HG03520 (cell line): ENCODE data around the gene DEPDC7.
"Not testable (repeated sequence)": the region's sequence is repeated elsewhere in the genome, so short reads cannot be mapped to it uniquely, and the experiment has no call there.

ENCODE experiments used
- ATAC-seq: cut with Tn5 transposase; IDR thresholded peaks from one replicate; pipeline ENCODE4 v1.9.1; 2021; ENCODE audit warnings: mild to moderate bottlenecking, moderate library complexity; ENCODE audit not compliant: unreplicated experiment

Gene DEPDC7

DNA sequence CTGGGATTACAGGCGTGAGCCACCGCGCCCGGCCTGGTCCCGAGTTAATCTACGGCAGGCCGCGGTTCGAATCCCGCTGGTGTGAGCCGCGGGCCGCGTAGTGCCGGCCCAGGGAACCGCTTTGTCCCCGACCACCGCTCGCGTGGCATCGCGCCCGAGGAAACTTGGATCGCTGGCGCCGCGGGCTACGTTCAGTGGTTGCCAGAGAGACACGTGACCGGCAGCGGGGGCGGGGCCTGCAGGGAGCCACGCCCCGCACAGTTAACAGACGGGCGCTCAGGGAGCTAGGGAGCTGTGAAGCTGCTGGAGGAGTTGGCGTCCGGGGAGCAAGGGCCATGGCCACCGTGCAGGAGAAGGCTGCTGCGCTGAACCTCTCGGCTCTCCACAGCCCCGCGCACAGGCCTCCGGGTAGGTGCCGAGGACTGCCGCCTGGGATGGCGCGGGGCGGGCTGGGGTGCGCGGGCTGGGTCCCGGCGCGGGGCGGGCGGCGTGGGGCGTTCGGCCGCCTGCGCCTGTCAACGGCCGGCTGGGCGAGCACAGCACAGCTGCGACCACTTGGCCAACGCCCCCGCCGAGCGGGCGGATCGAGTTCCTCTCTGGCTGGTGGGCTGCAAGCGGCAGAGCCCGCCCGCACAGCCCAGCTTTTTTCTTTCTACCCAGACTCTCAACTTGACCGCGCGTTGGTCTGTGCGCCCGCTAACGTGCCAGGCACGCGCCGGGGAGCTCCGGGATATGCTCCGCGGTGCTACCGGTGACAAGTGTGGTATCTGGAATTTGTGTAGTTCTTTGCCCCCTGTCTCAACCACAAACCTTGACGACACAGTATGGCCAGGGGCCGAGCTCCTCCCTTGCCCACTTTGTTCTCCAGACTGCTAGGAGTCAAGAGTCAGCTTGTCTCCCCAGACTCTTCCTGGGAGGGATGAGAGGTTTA is at the start of gene DEPDC7:
DEPDC7 (plus strand) TSS at position 258 of the 931 bp plus-strand sequence; CDS start at position 336, 78 bp downstream.
- peak; percentile 48 for ATAC-seq

DNA sequence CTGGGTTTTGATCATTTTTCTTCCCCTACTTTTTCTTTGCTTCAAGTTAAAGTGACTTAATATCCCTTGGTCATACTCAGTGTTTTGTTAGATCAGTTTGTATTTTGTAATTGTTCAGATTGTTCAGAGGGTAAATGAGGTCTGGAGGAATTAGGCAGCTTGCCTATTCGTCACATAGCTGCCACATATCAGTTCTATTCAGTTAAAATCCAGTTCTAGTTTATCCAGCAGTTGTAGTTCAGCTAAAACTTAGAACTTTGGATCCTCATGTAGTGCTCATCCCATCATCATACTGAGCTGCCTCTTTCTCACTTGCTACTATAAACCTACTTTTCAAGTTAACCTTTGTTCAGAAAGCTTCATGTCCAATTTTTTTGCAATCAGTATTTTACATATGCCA is 47.1 kb upstream of the DEPDC7 start:
- no peak for ATAC-seq

DNA sequence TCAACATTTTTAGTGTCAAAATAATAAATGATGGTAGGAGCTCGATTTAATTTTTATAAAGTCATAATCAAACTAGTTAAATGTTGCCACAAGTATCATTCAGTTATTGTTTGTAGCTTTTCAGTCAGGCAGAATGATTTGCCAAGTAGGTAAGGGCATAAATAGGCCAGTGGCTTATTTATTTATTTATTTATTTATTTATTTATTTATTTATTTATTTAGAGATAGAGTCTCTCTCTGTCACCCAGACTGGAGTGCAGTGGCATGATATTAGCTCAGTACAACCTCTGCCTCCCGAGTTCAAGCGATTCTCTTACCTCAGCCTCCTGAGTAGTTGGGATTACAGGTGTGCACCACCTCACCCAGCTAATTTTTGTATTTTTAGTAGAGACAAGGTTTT is 43.4 kb upstream of the DEPDC7 start:
- ATAC-seq, result not testable (repeated sequence)

DNA sequence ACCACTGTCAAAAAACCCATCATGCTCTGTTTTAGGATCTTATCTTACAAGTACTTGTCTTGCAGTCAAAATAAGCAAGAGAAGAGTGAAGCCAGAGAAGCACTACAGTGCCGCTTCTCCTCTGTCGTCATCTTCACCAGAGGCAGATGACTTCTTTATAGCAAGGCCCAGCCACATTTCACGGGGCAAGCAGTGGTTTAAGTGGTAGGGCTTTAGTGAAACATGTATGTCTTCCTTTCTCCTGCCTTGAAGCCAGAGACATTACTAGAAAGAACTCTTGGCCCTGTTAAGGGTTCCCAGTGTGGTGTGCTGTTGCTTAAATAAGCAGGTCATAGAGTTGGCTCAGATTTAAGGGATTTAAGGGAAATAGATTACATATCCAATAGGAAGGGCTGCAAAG is 42.9 kb upstream of the DEPDC7 start:
- ATAC-seq, result no peak

DNA sequence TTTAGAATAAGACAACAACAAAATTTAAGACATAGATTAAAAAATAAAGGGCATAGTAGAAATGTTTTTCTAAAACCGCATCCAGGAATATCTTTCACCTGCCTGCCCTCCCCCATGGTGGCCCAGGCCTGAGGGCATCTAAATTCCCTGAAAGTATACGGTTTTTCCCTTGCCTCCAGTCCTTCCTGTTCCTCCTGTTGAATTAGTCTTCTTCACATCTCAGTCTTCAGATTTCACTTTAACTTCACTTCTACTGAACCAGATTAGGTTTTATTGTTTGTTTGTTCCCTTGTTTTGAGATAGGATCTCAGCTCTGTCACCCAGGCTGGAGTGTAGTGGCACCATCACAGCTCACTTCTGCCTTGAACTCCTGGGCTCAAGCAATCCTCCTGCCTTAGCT is 33.1 kb upstream of the DEPDC7 start:
- no peak for ATAC-seq

DNA sequence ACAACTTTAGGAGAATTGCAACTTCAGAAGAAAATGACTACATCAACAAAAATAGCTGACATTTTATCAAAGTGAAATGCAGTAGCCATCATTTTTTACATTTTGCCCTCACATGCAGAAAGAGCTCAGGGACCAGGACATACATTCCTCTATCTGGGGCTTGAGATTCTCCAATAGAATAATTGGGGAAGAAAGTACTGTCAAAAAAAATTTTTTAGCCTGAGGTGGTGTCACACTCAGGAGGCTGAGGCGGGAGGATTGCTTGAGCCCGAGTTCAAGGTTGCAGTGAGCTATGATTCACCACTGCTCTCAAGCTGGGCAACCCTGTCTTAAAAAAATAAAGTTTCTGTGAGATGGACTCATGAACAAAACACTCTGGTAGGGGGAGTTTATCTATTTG is 32.2 kb upstream of the DEPDC7 start:
- ATAC-seq, result no peak

DNA sequence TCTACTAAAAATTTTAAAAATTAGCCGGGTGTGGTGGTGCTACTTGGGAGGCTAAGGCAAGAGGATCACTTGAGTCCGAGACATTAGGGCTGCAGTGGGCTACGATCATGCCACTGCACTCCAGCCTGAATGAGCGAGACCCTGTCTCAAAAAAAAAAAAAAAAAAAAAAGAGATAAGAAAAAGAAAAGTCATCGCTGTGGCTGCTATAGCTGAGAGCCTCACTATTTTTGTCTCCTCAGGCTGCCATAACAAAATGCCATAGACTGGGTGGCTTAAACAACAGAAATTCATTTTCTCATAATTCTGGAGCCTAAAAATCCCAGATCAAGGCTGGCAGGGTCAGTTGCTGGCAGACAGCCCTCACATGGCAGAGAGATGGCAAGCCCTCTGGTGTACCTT is 30.1 kb upstream of the DEPDC7 start:
- no peak for ATAC-seq

DNA sequence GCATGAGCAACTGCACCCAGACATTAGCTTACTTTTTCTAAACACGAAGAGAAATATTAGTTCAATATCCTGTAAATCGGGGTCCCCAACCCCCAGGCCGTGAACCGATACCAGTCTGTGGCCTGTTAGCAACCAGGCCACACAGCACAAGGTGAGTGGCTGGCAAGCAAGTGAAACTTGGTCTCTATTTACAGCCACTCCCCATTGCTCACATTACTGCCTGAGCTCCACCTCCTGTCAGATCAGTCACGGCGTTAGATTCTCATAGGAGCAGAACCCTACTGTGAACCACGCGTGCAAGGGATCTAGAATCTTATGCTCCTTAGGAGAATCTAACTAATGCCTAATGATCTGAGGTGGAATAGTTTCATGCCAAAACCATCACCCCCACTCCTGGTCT is 27.8 kb upstream of the DEPDC7 start:
- no peak for ATAC-seq

DNA sequence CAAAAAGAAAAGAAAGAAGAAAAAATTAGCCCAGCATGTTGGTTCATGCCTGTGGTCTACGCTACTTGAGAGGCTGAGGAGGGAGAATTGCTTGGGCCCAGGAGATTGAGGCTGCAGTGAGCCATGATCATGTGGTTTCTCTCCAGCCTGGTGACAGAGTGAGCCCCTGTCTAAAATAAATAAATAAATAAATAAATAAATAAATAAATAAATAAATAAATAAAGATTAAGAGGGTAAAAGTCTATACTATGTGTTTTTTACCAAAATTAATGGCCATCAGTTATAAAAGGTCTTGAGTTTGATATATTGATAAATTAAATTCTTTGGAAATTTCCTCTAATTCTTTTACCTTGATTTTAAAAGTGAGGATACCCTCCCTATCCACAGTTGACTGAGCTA is 25.2 kb upstream of the DEPDC7 start:
- ATAC-seq, result no peak

DNA sequence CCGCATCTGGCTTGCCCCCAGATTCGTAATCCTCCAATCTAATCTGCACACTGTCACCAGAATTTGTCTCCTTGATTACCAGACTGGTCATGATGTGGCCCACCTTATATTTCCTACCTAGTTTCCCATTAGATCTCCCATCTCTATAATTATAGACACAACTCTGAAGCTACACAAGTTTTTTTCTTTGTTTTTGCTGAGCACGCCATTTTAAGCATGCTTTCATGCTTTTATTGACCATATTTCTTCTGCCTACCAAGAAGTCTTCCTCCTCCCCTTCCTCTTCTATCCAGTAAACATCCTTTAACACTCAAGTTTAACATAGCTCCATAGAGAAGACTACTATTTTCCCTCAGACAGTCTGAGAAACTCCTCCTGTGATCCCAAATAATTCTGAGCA is 24.3 kb upstream of the DEPDC7 start:
- no peak for ATAC-seq

DNA sequence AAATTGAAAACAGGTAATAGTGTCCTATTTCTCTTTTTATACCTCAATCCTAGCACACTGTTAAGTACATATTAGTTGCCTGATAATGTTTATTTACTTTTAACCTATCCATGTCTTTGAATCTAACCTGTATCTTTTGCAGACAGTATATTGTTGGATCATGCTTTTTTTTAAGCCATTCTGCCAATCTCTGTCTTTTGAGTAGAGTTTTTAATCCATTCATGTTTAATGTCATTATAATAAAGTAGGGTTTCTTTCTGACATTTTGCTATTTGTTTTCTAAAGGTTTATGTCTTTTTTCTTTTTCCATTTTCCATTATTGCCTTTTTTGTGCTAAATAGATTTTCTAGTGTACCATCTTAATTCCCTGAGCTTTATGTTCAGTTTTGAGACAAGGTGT is 23.8 kb upstream of the DEPDC7 start:
- ATAC-seq, result no peak

DNA sequence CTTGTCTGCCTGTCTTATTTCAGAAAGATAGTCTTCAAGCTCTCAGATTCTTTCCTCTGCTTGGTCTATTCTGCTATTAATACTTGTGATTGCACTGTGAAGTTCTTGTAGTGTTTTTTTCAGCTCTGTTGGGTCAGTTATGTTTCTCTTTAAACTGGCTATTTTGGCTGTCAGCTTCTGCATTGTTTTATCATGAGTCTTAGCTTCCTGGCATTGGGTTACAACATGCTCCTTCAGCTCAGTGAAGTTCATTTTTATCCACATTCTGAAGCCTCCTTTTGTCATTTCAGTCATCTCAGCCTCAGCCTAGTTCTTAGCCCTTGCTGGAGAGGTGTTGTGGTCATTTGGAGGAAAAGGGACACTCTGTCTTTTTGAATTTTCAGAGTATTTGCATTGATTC is 15.5 kb upstream of the DEPDC7 start:
- no peak for ATAC-seq

DNA sequence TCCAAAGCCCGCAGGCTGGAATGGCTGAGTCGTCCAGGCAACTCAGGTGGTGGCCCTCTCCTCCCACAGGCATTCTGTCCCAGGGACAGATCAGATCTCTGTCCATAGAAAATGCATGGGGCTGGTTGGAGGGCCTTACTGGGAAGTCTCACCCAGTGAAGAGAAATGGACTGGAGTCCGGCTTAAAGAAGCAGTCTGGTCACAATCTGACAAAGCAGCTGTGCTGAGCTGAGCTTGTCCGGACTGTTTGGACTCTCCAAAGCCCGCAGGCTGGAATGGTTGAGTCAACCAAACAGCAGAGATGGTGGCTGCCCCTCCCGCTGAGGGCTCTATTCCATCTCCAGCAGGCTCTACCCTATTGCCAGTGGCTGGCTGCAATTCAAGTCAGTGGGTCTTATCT is 14.4 kb upstream of the DEPDC7 start:
- no peak for ATAC-seq

DNA sequence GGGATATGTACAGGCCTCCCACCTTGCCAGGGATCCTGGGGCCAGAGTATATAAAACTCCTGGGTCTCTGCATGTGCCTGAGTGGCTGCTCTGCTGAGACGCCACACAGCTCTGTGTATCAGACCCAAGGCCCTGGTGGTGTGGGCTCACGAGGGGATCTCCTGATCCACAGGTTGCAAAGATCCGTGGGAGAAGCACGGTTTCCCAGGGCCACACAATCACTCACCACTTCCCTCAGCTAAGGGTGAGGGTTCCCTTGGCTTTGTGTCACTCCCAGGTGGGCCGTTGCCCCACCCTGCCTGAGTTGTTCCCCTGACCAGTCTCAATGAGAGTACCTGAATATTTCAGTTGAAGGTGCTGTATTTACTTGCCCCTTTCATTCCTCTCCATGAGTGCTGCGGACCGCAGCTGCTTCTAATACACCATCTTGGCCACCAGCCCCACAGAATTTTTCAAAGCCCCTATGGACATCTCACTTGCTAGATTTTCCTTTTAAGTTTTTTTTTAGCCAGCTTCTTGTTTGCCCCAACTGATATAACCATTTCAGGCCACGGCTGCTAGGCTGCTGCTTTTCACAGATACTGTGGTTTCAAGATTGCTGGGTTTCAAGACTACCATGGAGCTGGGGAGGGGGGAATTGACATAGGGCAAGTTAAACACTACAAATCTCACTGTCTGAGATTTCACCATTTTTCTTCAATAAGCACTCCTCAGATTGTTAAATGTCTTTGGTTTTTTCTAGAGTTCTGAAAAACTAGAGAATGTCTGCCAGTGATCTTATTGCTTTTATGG is 13.7 kb upstream of the DEPDC7 start:
- ATAC-seq, result no peak

DNA sequence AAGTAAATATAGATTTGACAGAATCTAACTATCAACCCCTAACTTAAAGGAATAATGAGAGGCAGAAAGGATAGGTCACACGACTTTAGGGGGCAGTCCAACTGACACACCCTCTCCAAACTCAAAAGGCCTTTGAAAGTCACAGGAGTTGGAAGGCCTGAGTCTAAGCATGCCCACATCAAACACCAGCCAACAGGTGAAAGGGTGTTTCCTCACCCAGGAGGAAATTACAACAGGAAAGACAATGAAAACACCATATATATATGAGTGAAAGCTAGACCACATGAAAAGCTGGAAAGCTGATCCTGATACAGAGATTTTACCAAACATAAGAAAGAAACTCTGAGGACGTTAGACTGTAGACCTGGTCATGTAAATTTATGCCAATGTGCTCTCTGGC is 10.5 kb upstream of the DEPDC7 start:
- ATAC-seq, result no peak

DNA sequence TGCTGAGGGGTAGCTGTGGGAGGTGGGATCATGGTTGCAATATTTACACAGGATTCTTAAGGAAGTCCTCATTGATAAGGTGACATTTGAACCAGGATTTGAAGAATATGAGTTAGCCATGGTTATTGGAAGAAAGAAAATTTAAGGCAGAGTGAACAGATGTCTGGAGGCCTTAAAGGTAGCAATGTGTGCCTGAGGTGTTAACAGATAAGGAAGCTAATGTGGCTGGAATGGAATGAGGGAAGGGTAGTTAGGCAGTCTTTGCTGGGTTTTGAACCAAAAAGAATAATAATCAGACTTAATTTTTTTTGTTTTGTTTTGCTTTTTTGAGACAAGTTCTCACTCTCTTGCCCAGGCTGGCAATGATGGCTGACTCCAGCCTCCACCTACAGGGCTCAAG is 9.7 kb upstream of the DEPDC7 start:
- ATAC-seq, result no peak

DNA sequence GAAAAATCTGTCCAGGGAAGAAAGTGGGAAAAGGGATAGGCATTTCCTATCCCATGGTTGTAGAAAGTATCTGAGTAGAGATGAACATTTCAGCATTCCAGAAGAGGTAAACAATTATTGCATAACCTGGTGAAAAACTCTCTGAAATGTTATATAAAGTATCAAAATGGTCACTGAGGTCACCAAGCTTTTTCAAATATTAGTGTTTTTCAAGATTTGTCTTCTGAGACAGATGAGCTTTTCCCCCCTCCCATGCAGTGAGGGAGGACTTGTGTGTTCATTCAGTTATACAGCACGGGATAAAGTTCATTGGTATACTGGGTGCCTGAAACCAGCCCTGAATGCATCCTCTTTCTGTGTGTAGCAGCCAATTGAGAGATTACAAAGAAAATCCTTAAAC is 1.9 kb upstream of the DEPDC7 start:
- ATAC-seq, result no peak

DNA sequence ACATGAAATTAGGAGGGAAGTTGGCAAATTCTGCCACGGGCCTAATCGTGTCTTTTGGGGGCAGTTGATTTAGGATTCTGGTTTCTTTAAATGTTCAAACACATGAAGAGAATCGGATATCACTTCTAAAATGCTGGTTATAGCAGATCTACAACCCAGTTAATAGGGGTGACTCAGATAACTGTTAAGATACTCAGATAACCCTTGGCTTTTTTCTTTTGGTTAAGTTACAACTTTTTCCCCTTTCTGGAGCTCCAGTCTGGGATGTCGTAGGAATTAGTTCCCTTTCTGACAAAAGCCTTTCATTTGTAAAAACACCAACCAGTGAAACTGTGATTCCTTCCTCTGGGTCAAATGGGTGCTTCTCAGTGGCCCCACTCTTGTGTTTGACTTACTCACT is 976 bp downstream of the DEPDC7 start:
- no peak for ATAC-seq

DNA sequence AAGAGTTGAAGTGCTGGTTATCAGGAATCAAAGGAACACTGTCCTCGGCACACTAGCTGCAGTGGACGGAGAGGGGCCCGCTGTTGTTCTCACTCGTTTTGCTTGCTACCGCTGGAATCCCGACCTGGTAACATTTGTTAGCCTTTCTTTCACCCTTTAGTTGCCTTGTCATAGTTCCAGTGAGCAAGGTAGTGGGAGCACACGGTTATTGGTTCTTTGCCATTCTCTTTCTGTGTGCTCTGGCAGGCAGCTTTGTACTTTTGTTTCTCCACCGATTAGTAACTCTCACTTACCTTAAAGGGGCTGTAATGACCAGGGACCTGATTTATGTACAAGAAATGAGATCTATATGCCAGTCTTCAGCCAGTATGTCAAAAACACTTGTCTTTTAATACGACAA is 1.8 kb downstream of the DEPDC7 start:
- no peak for ATAC-seq

DNA sequence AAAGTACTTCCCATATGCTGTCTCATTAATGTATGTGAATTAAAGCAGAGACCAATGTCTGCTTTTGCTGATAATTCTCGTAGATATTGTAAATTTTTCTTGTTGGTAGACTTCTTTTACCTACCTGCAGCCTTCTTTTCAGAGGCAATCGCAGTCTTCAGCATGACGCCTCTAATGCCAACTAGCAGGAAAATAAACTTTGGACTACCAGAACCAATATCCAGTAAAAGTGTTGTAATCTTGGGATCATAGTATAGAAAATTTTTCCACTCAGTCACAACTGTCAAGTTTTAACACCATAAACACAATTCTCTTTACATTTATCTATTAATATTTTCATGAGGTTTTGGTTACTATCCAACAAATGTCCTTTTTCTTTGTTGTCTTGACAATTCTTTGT is 2.3 kb downstream of the DEPDC7 start:
- no peak for ATAC-seq

DNA sequence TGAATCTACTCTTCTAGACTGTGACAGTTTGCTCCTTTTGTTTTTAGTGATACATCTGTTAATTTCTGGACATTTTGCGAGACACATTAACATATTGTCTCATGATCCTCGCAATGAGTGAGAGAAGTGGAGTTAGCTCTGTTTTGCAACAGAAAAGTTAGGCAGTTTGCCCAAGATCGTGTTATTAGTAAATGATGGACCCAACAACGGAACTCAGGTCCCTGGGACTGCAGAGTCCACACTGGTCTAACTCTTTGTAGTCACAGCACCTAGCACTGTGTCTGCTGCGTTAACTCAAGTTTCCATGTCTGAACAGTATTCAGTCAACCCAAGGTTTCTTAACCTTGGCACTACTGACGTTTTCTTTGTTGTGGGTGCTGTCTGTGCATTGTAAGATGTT is 3.2 kb downstream of the DEPDC7 start:
- ATAC-seq, result no peak

DNA sequence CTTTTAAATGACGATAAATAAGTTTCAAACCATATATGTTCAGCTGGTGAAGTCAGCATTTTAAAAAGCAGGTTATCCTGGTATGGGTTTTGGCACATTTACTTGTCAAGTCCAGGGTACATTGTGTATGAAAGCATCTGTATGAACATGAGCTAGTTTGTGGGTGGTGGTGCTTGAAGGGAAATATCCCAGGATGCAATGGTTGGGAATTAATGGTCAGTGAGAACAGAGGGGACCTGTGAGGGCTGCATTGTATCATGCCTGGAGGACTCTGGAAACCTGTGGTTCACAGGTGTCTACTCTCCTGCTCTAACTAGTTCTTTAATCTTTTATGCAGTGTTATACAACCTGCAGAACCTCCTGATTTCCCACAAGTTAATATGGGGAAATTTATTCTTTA is 5.8 kb downstream of the DEPDC7 start:
- no peak for ATAC-seq
